ENCODE data around the gene PALLD. TPM values are rescaled to one million over a fixed set of nuclear protein-coding genes. Genes with fewer than 3 reads are reported as not detected.
"Not testable (repeated sequence)": the region's sequence is repeated elsewhere in the genome, so short reads cannot be mapped to it uniquely, and the experiment has no call there.

Gene PALLD
- total RNA-seq: 1 to 10 TPM in 1 of 2 experiments, under 1 TPM in 1; 0.91 to 2.0 TPM

GRCh38 chr4:168496834-168497233, at the start of gene PALLD:
TSS of gene PALLD (plus strand) at chr4:168497052.
- DNase-seq: no peak
- no peak within 1 kb of the TSS for H3K4me3 Mint-ChIP-seq
- no peak for ATAC-seq (ENCODE audit: low read depth)
- peaks cover 26% of the 10 kb centered on the region for H3K27me3 Mint-ChIP-seq
- POLR2A ChIA-PET: no interaction called here
- peaks cover 5% of the 10 kb centered on the region for H3K9me3 Mint-ChIP-seq
- no peaks in the 10 kb centered on the region for H3K4me1 Mint-ChIP-seq
- H3K36me3 Mint-ChIP-seq: no peaks in the 10 kb centered on the region
- H3K27ac Mint-ChIP-seq: no peak within 1 kb of the TSS

GRCh38 chr4:168449063-168449462, 47.8 kb upstream of the PALLD start:
- H3K27me3 Mint-ChIP-seq; DNase-seq; POLR2A ChIA-PET; H3K27ac Mint-ChIP-seq; H3K4me3 Mint-ChIP-seq; ATAC-seq (ENCODE audit: low read depth); H3K9me3 Mint-ChIP-seq: not testable (repeated sequence)
- H3K4me1 Mint-ChIP-seq: peaks cover 22% of the 10 kb centered on the region
- H3K36me3 Mint-ChIP-seq: peaks cover 49% of the 10 kb centered on the region

GRCh38 chr4:168449719-168450452, 47.0 kb upstream of the PALLD start:
- H3K27ac Mint-ChIP-seq: peak overlapping the region; percentile 52
- DNase-seq: no peak

GRCh38 chr4:168451331-168451730, 45.5 kb upstream of the PALLD start:
- H3K4me1 Mint-ChIP-seq: peaks cover 23% of the 10 kb centered on the region
- POLR2A ChIA-PET: interaction anchor here (2.6 kb wide), 1 partner anchor 29 kb away, joined by 12 read pairs; the partner anchor contains the start of gene DDX60L
- no peak for ATAC-seq (ENCODE audit: low read depth)

More at GRCh38 chr4:168449719-168450452, 47.0 kb upstream of the PALLD start:
- Mint-ChIP-seq H3K4me3 (no peak overlapping the region), H3K27me3 (no peaks in the 10 kb centered on the region), H3K4me1 (peaks cover 22% of the 10 kb centered on the region), H3K9me3 (peaks cover 4% of the 10 kb centered on the region), H3K36me3 (peaks cover 51% of the 10 kb centered on the region)
- POLR2A ChIA-PET: interaction anchor here (1.3 to 2.6 kb wide), 2 partner anchors 25 to 30 kb away, joined by 4 to 12 read pairs; partner anchors contain the start of gene DDX60L
- ATAC-seq (ENCODE audit: low read depth): no peak

GRCh38 chr4:168451744-168452390, 45.0 kb upstream of the PALLD start:
- H3K4me1 Mint-ChIP-seq: peaks cover 23% of the 10 kb centered on the region
- H3K9me3 Mint-ChIP-seq: peaks cover 4% of the 10 kb centered on the region
- DNase-seq (no peak), ATAC-seq (ENCODE audit: low read depth) (peak; percentile 65)
- H3K4me3 Mint-ChIP-seq: no peak overlapping the region
- H3K27me3 Mint-ChIP-seq: no peaks in the 10 kb centered on the region
- POLR2A ChIA-PET: interaction anchor here (2.6 kb wide), 1 partner anchor 28 kb away, joined by 12 read pairs; the partner anchor contains the start of gene DDX60L
- H3K27ac Mint-ChIP-seq: peak overlapping the region; percentile 47
- peaks cover 54% of the 10 kb centered on the region for H3K36me3 Mint-ChIP-seq

More at GRCh38 chr4:168451331-168451730, 45.5 kb upstream of the PALLD start:
- H3K27ac Mint-ChIP-seq: peak overlapping the region; percentile 47
- H3K4me3 Mint-ChIP-seq: no peak overlapping the region
- peaks cover 56% of the 10 kb centered on the region for H3K36me3 Mint-ChIP-seq
- H3K27me3 Mint-ChIP-seq: no peaks in the 10 kb centered on the region
- peaks cover 4% of the 10 kb centered on the region for H3K9me3 Mint-ChIP-seq
- DNase-seq: no peak

GRCh38 chr4:168453146-168453545, 43.7 kb upstream of the PALLD start:
- Mint-ChIP-seq H3K27me3 (no peaks in the 10 kb centered on the region), H3K4me3 (no peak overlapping the region), H3K9me3 (peaks cover 4% of the 10 kb centered on the region), H3K27ac (no peak overlapping the region), H3K36me3 (peaks cover 55% of the 10 kb centered on the region), H3K4me1 (peaks cover 23% of the 10 kb centered on the region)
- DNase-seq: no peak
- POLR2A ChIA-PET: interaction anchor here (0.7 kb wide), 1 partner anchor 27 kb away, joined by 3 read pairs; the partner anchor contains the start of gene DDX60L
- ATAC-seq (ENCODE audit: low read depth): no peak

- POLR2A ChIA-PET; H3K9me3 Mint-ChIP-seq; ATAC-seq (ENCODE audit: low read depth); H3K4me3 Mint-ChIP-seq; H3K27ac Mint-ChIP-seq; H3K4me1 Mint-ChIP-seq; DNase-seq; H3K27me3 Mint-ChIP-seq: not testable (repeated sequence)
- H3K36me3 Mint-ChIP-seq: peaks cover 54% of the 10 kb centered on the region
These were observed 38.6 kb upstream of the PALLD start for GRCh38 chr4:168458256-168458655.

GRCh38 chr4:168461821-168462220, 35.0 kb upstream of the PALLD start:
- H3K4me1 Mint-ChIP-seq: peaks cover 7% of the 10 kb centered on the region

GRCh38 chr4:168472920-168473319, 23.9 kb upstream of the PALLD start:
- DNase-seq (no peak), ATAC-seq (ENCODE audit: low read depth) (no peak)
- Mint-ChIP-seq H3K4me3 (peak overlapping the region; percentile 6), H3K9me3 (peaks cover 1% of the 10 kb centered on the region), H3K36me3 (peaks cover 73% of the 10 kb centered on the region), H3K27ac (peak overlapping the region; percentile 14), H3K27me3 (no peaks in the 10 kb centered on the region), H3K4me1 (peaks cover 44% of the 10 kb centered on the region)
- POLR2A ChIA-PET: interaction anchor here (1.6 kb wide), 1 partner anchor 8 kb away, joined by 6 read pairs; the partner anchor contains the start of gene DDX60L

More at GRCh38 chr4:168461821-168462220, 35.0 kb upstream of the PALLD start:
- Mint-ChIP-seq H3K36me3 (peaks cover 62% of the 10 kb centered on the region), H3K9me3 (peaks cover 3% of the 10 kb centered on the region), H3K27ac (no peak overlapping the region), H3K4me3 (no peak overlapping the region), H3K27me3 (no peaks in the 10 kb centered on the region)
- DNase-seq (no peak), ATAC-seq (ENCODE audit: low read depth) (no peak)
- POLR2A ChIA-PET: no interaction called here

- no peaks in the 10 kb centered on the region for H3K27me3 Mint-ChIP-seq
- DNase-seq (no peak), ATAC-seq (ENCODE audit: low read depth) (no peak)
- peak overlapping the region; percentile 13 for H3K27ac Mint-ChIP-seq
- H3K4me1 Mint-ChIP-seq: peaks cover 53% of the 10 kb centered on the region
- POLR2A ChIA-PET: interaction anchor here (0.7 to 1.3 kb wide), 2 partner anchors 24 to 92 kb away, joined by 4 read pairs; no protein-coding TSS in a partner anchor
- peaks cover 74% of the 10 kb centered on the region for H3K36me3 Mint-ChIP-seq
- peaks cover 1% of the 10 kb centered on the region for H3K9me3 Mint-ChIP-seq
- peak overlapping the region; percentile 42 for H3K4me3 Mint-ChIP-seq
These were observed 22.1 kb upstream of the PALLD start for GRCh38 chr4:168474660-168475320.

GRCh38 chr4:168475745-168476144, 21.1 kb upstream of the PALLD start:
- no peak for ATAC-seq (ENCODE audit: low read depth)
- Mint-ChIP-seq H3K36me3 (peaks cover 69% of the 10 kb centered on the region), H3K27me3 (no peaks in the 10 kb centered on the region), H3K9me3 (peaks cover 1% of the 10 kb centered on the region), H3K4me1 (peaks cover 52% of the 10 kb centered on the region), H3K27ac (peak overlapping the region; percentile 41), H3K4me3 (peak overlapping the region; percentile 52)
- POLR2A ChIA-PET: interaction anchor here (0.7 to 1.0 kb wide), 2 partner anchors 9 to 91 kb away, joined by 4 read pairs; no protein-coding TSS in a partner anchor
- no peak for DNase-seq

- ATAC-seq (ENCODE audit: low read depth): no peak
- Mint-ChIP-seq H3K4me3 (peak overlapping the region; percentile 97), H3K4me1 (peaks cover 68% of the 10 kb centered on the region), H3K9me3 (no peaks in the 10 kb centered on the region), H3K27ac (peak overlapping the region; percentile 99), H3K27me3 (no peaks in the 10 kb centered on the region), H3K36me3 (peaks cover 50% of the 10 kb centered on the region)
- no peak for DNase-seq
- POLR2A ChIA-PET: interaction anchor here (0.6 to 2.8 kb wide), 6 partner anchors 25 to 531 kb away, joined by 3 to 37 read pairs (median 14); partner anchors contain the start of genes CBR4 and DDX60
These were observed 18.0 kb upstream of the PALLD start for GRCh38 chr4:168478868-168479267.

All from activated naive CD8-positive, alpha-beta T cell treated with anti-CD3 and anti-CD28 coated beads, Interleukin-2, amount 10 ng/mL, durations not matched to agents 7 days and 5 days (primary cell).